GM19099 (cell line): ENCODE measurements around the gene FEM1A.

Source experiments
- POLR2A ChIP-seq: IDR thresholded peaks from 3 replicates; pipeline ENCODE4 v1.6.1; 2011; ENCODE audit warnings: low read depth; ENCODE audit not compliant: insufficient read length; ENCODE audit errors: extremely low read depth

Gene FEM1A

GRCh38 chr19:4760285-4760650, 31.3 kb upstream of the FEM1A start:
- TF ChIP-seq POLR2A, result no peak

DNA sequence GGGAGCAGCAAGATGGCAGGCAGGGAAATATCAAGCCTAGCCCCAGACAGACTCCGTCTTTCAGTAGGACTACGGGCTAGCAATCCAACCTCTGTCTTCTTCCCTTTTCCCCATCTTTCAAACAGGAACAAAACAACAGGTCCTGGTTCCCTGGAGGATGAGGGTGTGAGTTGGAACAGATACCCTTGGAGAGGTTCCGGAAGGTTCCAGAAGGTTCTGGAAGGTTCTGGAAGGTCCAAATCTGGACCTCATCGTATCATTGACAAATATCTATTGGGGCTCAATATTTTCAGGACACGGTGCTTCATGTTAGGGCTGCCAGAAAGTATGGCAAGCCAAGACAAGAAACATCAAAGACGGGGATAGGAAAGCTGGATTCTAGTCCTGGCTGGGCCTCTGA, 28.5 kb upstream of the FEM1A start:
- no peak for TF ChIP-seq POLR2A

DNA sequence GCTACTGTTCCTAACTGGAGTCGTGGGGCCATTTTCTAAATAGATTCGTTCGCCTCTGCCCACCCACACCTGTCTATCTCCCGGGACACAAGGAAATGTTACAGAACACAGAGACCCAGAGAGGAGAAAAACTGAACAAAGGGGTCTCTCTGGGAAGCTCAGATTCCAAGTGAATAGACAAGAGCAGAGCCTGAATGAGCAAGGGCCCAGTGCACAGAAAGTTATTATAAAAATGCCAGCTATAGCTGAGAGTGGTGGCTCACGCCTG, 27.2 kb upstream of the FEM1A start:
- TF ChIP-seq POLR2A, result no peak

GRCh38 chr19:4768934-4769777, 22.4 kb upstream of the FEM1A start:
- no peak for TF ChIP-seq POLR2A

DNA sequence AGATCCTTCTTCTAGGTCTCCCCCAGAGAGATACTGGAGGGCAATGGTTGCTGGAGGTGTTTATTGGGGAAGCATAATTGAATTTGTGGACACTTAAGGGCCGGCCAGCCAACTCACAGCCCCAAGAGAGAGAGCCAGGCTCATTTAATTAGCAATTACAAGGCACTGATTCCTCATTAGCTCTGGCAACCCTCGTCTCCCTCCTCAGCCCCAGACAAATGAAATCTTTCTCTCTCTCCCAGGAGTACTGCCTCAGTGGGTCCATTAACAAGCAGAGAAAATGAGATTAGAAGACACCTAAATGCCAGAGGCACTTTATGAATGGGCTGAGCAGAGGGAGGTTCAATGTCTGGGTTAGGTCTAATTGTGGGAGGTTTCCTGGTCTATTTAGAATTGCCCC, 19.0 kb upstream of the FEM1A start:
- no peak for TF ChIP-seq POLR2A

- TF ChIP-seq POLR2A, result no peak
Measured at GRCh38 chr19:4773047-4773640, 18.4 kb upstream of the FEM1A start.

GRCh38 chr19:4774136-4774535, 17.4 kb upstream of the FEM1A start:
- TF ChIP-seq POLR2A, result no peak

GRCh38 chr19:4775627-4776152, 15.8 kb upstream of the FEM1A start:
- no peak for TF ChIP-seq POLR2A

GRCh38 chr19:4776436-4777211, 14.9 kb upstream of the FEM1A start:
- TF ChIP-seq POLR2A, result no peak

GRCh38 chr19:4780860-4781259, 10.7 kb upstream of the FEM1A start:
- TF ChIP-seq POLR2A, result no peak

GRCh38 chr19:4781801-4782200, 9.7 kb upstream of the FEM1A start:
- no peak for TF ChIP-seq POLR2A

DNA sequence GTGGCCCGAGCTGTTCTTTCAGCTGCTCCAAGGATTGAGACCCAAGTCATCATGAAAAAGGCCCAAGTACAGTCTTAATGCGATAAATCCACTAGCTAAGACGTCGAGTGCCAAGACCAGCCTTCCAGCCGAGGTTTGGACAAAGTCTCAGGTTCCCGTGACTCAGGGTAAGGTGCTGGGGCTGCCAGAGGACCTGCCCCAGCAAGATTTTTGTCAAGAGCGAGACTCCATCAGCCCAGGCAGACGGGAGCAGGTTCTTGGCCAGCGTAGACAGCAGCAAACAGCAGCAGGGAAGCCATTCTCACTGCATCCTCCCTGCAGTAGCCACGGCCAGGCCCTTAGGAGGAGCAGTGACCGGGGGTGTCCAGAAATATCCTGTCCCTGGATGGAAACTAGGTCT, 3.4 kb downstream of the FEM1A start:
- no peak for TF ChIP-seq POLR2A

DNA sequence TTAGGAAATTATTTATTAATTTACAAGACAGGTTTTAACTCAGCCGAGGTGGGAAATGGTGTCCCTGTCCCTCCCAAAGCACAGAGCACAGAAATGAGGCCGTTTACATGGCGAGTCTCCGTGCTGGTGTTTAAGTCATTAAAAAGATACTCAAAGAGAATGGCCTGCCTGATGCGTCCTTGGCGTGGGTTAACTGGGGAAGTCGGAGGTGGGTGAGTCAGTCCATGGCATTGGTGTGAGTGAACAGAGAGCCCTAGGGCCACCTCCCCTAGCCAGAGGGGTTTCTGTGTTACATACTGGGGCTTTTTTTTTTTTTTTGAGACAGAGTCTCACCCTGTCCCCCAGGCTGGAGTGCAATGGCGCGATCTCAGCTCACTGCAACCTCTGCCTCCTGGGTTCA, 3.9 kb downstream of the FEM1A start:
- TF ChIP-seq POLR2A, result no peak

- no peak for TF ChIP-seq POLR2A
Measured at GRCh38 chr19:4800591-4801081, 9.1 kb downstream of the FEM1A start.

DNA sequence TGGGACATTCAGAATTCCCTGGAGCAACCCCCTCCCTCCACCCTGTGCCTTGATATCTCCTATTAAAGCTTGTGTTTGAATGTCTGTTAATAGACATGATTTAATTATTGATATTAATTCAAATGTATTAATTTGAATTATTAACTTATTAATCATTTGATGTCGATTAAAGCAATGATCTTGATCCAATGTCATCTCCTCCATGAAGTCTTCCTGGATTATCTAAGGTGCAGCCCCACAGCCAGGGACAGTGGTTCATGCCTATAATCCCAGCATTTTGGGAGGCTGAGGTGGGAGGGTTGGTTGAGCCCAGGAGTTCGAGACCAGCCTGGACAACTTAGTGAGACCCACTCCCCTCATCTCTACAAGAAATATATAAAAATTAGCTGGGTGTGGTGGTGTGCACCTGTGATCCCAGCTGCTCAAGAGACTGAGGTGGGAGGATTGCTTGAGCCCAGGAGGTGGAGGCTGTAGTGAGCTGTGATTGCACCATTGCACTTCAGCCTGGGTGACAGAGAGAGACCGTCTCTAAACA, 9.6 kb downstream of the FEM1A start:
- no peak for TF ChIP-seq POLR2A
